CD4-positive, alpha-beta T cell treated with Interleukin-6 for 4 hours (primary cell): ENCODE results near the gene TMEM87B.
"Not testable (repeated sequence)": the region's sequence is repeated elsewhere in the genome, so short reads cannot be mapped to it uniquely, and the experiment has no call there.

Experiments
- DNase-seq: peaks from one replicate; pipeline ENCODE4 v3.0.0-alpha.2; 2020; ENCODE audit warnings: mixed read lengths

TMEM87B gene

GRCh38 chr2:112033600-112033999 is 21.5 kb upstream of the TMEM87B start:
- no peak for DNase-seq

- no peak for DNase-seq
Observed at GRCh38 chr2:112034924-112035323, 20.1 kb upstream of the TMEM87B start.

DNA sequence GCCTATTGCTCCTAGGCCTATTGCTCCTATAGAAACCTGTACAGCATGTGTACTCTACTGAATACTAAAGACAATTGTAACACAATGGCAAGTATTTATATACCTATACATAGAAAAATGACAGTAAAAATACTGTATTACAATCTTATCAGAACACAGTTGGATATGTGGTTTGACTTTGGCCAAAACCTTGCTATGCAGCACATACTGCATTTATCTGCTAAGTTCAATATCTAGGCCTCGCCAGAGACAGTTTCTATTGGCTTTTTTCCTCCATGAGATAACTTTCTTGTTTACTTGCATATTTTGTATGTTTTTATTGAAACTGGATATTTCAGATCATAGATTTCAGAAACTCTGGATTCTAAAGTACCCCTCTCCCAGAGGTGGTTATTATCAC is 19.3 kb upstream of the TMEM87B start:
- no peak for DNase-seq

- not testable (repeated sequence) for DNase-seq
Observed at GRCh38 chr2:112039556-112039955, 15.5 kb upstream of the TMEM87B start.

DNA sequence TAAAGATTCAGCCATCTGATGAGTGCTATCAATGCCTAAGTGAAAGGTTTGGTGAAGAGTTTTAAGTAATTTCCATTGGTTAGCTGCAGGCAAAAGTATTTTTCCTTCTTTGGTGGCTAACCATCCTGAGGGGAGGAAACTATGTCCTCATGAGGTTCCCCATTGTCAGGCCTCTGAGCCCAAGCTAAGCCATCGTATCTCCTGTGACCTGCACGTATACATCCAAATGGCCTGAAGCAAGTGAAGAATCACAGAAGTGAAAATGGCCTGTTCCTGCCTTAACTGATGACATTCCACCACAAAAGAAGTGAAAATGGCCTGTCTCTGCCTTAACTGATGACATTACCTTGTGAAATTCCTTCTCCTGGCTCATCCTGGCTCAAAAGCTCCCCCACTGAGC is 15.0 kb upstream of the TMEM87B start:
- DNase-seq: not testable (repeated sequence)

DNA sequence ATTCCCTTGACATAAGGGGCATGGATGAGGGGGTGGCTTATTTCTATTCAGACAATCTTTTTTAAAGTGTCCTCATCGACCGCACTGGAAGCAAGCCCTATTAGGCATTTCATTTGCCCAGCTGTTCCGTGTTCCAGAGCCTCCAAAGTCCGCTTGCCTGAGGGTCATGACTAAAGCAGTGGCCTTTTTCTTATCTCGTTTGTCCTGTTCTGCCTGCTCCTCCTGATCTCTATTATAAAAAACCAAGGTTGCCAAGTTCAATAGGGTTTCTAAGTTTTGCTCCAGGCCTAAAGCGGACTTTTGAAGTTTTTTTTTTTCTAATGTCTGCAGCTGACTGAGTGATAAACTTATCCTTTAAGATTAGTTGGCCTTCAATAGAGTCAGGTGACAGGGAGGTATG is 13.6 kb upstream of the TMEM87B start:
- not testable (repeated sequence) for DNase-seq

GRCh38 chr2:112045446-112046014 is 9.5 kb upstream of the TMEM87B start:
- DNase-seq: no peak

- DNase-seq: no peak
Observed at GRCh38 chr2:112046231-112046630, 8.8 kb upstream of the TMEM87B start.

DNA sequence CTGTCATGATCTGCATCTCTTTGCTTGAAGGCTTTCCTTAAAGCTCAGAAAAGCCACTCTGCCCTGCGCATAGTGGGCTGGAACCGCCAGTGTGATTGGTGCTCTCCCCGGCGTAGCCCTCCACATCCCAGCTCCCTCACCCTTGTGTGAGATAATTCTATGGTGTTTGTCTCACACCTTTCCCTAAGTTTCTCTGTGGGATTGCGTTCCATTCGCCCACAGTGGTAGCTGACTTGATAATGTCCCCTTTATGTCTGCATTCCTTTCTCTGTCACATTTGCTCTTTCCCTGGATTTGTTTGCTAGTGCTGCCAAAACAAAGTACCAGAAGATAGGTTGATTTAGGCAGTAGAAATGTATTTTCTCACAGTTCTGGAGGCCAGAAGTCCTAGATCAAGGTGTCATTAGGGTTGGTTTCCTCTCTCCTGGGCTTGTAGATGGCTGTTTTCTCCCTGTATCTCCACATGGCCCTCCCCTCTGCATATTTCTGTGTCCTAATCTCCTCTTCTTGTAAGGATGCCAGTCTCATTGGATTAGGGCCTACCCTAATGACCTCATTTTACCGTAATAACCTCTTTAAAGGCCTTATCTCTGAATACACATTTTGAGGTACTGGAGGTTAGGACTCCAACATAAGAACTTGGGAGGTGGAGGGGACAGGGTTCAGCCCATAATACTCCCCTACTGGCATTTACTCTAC is 7.4 kb upstream of the TMEM87B start:
- no peak for DNase-seq

- no peak for DNase-seq
Observed at GRCh38 chr2:112048236-112048592, 6.9 kb upstream of the TMEM87B start.

- DNase-seq: peak; percentile 43
Observed at GRCh38 chr2:112048887-112049286, 6.2 kb upstream of the TMEM87B start.

DNA sequence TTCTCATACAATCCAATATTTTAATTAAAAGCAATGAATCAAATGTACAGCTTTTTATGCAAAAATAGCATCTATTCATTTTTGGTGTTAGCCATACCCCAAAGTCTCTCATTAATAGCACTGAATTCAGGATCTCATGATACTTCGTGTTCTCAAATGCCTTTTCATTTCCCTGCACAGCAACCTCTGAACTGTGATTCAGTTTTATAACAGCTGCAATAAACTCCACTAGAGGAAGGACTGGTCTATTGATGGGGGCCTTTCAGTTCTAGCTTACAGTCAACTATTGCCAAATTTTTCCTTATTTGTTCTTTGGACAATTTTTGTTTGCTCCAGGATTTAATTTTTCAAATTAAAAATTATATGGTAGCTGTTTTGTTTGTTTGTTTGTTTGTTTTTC is 4.8 kb upstream of the TMEM87B start:
- no peak for DNase-seq

DNA sequence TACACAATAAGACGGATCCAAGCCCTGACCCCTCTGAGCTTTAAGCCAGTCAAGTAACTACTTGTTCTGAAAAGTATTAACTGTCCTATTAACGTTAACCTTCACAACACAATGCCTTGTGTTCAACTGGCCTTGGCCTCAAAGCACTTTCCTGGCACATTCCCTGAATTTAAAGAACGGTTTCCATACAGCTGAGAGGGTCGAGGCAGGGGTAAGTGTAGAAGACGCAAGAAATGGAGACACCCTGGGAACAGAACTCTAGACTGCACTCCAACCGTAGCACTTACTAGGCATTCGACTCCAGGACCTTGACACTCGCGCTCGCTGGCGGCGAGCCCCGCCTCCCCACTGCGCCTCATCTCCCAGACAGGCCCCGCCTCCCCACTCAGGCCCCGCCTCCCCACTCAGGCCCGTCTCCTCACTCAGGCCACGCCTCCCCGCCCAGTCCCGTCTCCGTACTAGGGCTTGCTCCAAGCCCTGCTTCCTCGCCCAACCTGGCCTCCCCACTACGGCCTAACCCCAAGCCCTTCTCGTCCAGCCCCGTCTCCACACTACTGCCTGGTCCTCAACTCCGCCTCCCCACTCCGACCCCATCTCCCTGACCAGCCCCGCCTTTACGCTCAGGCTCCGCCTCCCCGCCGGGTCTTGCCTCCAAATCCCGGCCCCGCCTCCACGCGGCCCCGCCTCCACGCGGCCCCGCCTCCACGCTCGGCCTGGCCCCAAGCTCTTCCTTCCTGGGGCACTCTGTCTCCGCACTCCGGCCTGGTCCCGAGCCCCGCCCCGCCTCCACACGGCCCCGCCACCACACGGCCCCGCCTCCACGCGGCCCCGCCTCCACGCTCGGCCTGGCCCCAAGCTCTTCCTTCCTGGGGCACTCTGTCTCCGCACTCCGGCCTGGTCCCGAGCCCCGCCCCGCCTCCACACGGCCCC is 887 bp upstream of the TMEM87B start:
- peak; percentile 99 for DNase-seq

DNA sequence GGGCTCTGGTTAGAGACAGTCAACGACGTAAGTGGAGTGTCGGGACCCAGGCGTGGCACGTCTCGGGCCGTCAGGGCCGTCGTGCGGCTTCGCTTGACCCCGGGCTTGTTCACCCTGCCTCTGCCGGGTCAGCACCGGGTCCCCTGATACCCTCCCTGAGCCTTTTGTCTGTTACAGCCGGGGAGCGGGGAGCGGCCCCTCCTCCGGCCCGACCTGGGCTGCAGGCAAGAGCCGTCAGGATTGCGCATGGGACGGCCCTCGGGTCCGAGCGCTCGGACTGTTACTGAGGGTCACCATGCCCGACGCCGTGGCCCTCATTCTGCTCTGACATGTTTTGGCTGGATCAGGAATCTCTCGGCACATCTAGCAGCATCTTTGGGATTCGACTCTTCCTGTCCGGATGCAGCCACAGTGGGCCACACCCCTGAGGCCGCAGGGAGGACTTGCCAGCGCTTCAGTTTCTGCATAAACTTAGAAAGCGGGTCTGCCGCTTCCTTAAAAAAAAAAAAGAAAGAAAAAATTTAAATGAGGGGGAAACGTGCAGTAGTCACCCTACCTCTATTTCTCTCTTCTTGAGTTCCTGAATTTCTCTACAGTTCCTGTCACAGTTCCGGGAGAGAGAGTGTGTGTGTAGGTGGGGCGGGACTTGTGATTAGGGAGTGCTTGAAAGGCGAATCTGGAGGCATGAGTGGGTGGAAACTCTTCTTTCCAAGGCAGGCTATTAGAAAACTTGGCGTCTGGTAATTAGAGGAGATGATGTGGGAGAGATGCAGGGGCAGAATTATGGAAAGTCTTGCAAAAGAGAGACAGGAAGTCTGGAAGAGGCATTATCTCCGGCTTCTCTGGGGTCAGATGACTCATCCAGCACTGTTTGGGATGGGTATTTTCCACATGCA is 909 bp downstream of the TMEM87B start:
- peak; percentile 33 for DNase-seq

DNA sequence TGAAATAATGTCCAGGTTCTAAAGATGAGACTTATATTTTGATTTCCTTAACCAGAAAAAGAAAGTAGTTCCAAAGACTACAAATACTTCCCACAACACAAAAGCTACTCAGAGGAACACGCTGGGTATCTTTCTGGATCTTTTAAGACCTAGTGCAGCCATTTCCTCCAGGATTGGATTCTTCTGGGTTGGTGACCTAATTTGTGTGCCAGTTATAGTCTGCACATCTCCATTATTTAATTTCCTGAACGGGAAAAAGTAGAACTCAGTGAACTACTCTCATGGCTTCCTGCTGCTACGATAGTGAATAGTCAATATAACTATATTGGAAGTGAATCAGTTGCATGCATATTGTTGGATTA is 1.5 kb downstream of the TMEM87B start:
- DNase-seq: no peak

- no peak for DNase-seq
Observed at GRCh38 chr2:112059671-112060070, 4.6 kb downstream of the TMEM87B start.

GRCh38 chr2:112061299-112061698 is 6.2 kb downstream of the TMEM87B start:
- DNase-seq: no peak

DNA sequence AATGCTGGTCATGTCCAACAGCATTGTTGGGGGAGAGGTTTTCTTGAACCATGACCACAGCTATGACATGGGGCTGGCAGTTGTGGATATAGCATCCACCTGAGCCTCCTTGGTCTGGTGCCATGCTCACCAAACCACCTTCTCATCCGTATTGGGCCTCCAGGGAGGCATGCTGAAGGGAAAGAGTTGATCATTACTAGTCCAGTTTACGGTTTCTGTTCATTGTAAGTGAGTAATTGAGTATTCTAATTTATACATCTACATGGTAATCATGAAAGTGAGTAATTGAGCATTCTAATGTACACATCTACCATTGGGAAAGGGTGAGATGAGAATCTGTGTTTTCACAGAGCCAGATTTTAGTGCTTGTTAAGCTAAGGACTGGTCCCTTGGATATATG is 6.8 kb downstream of the TMEM87B start:
- DNase-seq: no peak

DNA sequence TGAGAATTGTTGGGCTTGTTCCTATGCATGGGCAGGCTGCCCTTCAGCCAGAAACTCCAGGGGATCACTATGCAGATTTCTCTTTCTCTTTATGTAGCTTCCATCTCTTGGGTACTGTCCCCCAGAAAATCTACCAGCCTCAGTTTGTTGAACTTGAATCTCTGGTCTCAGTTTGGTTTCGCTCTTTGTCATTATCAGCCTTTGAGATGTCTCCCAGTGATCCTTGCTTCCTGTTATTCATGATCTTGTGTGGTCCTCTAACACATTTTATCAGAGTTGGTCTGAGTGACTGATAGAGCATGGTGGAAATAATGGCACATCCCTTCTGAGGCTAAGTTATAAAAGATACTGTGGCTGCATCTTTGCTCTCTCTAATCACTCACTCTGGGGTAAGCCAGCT is 7.8 kb downstream of the TMEM87B start:
- no peak for DNase-seq

DNA sequence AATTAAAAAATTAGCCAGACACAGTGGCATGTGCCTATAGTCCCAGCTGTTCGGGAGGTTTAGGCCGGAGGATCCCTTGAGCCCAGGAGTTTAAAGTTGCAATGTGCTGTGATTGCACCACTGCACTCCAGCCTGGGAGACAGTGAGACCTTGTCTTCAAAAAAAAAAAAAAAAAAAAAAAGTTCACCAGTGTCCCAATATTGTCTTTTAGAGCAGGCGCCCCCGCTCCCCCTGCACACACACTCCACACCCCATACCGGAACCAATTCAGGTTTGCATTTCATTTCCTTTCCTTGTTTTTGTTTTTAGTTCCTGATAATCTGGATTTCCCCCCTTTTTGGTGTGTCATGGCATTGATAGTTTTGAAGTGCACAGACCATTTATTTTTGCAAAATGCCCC is 10.4 kb downstream of the TMEM87B start:
- DNase-seq: no peak

DNA sequence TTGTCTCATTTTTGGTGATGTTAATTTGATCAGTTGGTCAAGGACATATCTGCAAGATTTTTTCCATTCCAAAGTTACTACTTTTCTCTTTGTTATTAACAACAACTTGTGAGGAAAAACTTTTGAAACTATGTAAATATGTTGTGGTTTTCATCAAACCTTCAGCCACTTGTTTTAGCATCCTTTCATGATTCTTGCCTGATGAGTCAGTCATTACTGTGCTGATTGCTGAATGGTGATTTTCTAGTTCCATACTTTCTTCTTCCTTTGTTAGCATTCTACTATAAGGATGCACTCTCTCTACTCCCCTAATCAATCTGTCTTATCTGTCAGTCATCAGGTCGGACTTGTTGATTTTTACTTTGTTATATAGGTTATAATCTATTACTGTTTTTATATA is 10.9 kb downstream of the TMEM87B start:
- DNase-seq: no peak

DNA sequence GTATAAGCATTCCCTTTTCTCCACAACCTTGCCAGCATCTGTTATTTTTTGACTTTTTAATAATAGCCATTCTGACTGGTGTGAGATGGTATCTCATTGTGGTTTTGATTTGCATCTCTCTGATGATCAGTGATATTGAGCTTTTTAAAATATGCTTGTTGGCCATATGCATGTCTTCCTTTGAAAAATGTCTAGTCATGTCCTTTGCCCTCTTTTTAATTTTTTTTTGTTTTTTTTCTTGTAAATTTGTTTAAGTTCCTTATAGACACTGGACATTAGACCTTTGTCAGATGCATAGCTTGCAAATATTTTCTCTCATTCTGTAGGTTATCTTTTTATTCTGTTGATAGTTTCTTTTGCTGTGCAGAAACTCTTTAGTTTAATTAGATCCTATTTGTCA is 14.7 kb downstream of the TMEM87B start:
- DNase-seq: not testable (repeated sequence)

DNA sequence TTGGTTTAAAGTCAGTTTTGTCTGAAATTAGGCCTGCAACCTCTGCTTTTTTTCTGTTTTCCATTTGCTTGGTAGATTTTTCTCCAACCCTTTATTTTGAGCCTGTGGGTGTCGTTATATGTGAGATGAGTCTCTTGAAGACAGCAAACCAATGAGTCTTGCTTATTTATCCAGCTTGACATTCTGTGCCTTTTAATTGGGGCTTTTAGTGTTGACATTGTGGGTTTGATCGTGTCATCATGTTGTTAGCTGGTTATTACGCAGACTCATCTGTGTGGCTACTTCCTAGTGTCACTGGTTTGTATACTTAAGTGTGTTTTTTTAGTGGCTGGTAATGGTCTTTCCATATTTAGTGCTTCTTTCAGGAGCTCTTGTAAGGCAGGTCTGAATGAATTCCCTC is 18.8 kb downstream of the TMEM87B start:
- DNase-seq: no peak
